OCI-LY7 (cell line): Measurements from ENCODE around the gene SNX13. TPM values are rescaled to one million over a fixed set of nuclear protein-coding genes. Genes with fewer than 3 reads are reported as not detected.

Experiments used
- BruUV-seq: library from RNA; stranded (reverse); fragments of 400-500 nt; replicated peaks from 2 replicates; lab custom pipeline; 2021; lab: Mats Ljungman, UMichigan
- CTCF ChIA-PET: fragments of 300-600 bp; sonication (Branson Sonifier 250); formaldehyde crosslinking; loops from one replicate; lab custom pipeline; 2022; ENCODE audit warnings: antibody characterized with exemption; ENCODE audit not compliant: unreplicated experiment; lab: Charles Lee
- POLR2A ChIA-PET: fragments of 300-600 bp; sonication (Branson Sonifier 250); formaldehyde crosslinking; loops from one replicate; lab custom pipeline; 2022; ENCODE audit warnings: antibody characterized with exemption; lab: Charles Lee
- DNase-seq: peaks from one replicate; pipeline ENCODE4 v3.0.0-alpha.2; 2015; ENCODE audit warnings: low spot score
- H2AFZ ChIP-seq: fragments of 200-600 bp; sonication (generic), shearing (Covaris generic); 2 replicates; pipeline ENCODE4 v1.6.1; 2014; ENCODE audit warnings: mild to moderate bottlenecking, antibody characterized with exemption, low read length, moderate library complexity
- H3K27ac ChIP-seq: fragments of 200-600 bp; sonication (generic); 2 replicates; pipeline ENCODE4 v1.5.1; 2014; ENCODE audit warnings: mixed run types, low read depth, mild to moderate bottlenecking, moderate library complexity, low read length, inconsistent platforms; ENCODE audit not compliant: poor library complexity, severe bottlenecking
- H3K36me3 ChIP-seq: fragments of 200-600 bp; sonication (generic); 2 replicates; pipeline ENCODE4 v1.6.1; 2014; ENCODE audit warnings: mild to moderate bottlenecking, antibody characterized with exemption, low read length, moderate library complexity, mixed read lengths; ENCODE audit not compliant: insufficient read depth
- H3K4me1 ChIP-seq: fragments of 200-600 bp; sonication (generic); 2 replicates; pipeline ENCODE4 v1.5.1; 2014; ENCODE audit warnings: mild to moderate bottlenecking, low read length; ENCODE audit not compliant: insufficient read depth, poor library complexity, severe bottlenecking
- H3K4me2 ChIP-seq: fragments of 200-600 bp; sonication (generic); 2 replicates; pipeline ENCODE4 v1.6.1; 2014; ENCODE audit warnings: mild to moderate bottlenecking, low read length
- H3K4me3 ChIP-seq: fragments of 200-600 bp; sonication (generic); 2 replicates; pipeline ENCODE4 v1.5.1; 2014; ENCODE audit warnings: mild to moderate bottlenecking, low read depth, low read length; ENCODE audit not compliant: poor library complexity, severe bottlenecking
- H3K79me2 ChIP-seq: fragments of 200-600 bp; sonication (generic); 2 replicates; pipeline ENCODE4 v1.6.1; 2016; ENCODE audit warnings: low read depth, mild to moderate bottlenecking, low read length, moderate library complexity, mixed read lengths; ENCODE audit not compliant: insufficient read depth
- H3K9me2 ChIP-seq: fragments of 200-600 bp; sonication (generic); 2 replicates; pipeline ENCODE4 v1.6.1; 2016; ENCODE audit warnings: mild to moderate bottlenecking, low read length, mixed read lengths; ENCODE audit not compliant: insufficient read depth
- H3K9me3 ChIP-seq: fragments of 200-600 bp; sonication (generic); 2 replicates; pipeline ENCODE4 v1.6.1; 2014; ENCODE audit warnings: mild to moderate bottlenecking, mixed run types, low read length, mixed read lengths
- H4K20me1 ChIP-seq: fragments of 200-600 bp; sonication (generic); 2 replicates; pipeline ENCODE4 v1.6.1; 2014; ENCODE audit warnings: mild to moderate bottlenecking, antibody characterized with exemption, low read length, moderate library complexity, mixed read lengths; ENCODE audit not compliant: insufficient read depth
- EZH2phosphoT487 ChIP-seq: fragments of 200-600 bp; sonication (generic); IDR thresholded peaks from 2 replicates; pipeline ENCODE4 v1.6.1; 2018; ENCODE audit warnings: low read depth, borderline replicate concordance, mild to moderate bottlenecking, mixed run types, antibody characterized with exemption, low read length, moderate library complexity, mixed read lengths
- intact Hi-C: fragments of 100-400 bp; cut with micrococcal nuclease; formaldehyde crosslinking; loops from one replicate; pipeline ENCODE4 v1.10.0; 2022; ENCODE audit not compliant: unreplicated experiment
- total RNA-seq, 2 experiments: library from RNA; depleted of rRNA in 1 of 2; stranded (reverse); fragments of >200 nt in 1 of 2; shearing (Covaris generic) in 1 of 2; gene quantifications; 2 replicates each; pipeline ENCODE4 v1.2.3, GENCODE V29; 2014 to 2022
- TF ChIP-seq, protein P1 (sequence below): fragments of 200-600 bp; sonication (generic); conservative IDR thresholded peaks from 2 replicates; pipeline ENCODE4 v1.5.1; 2014; ENCODE audit warnings: mild to moderate bottlenecking, antibody characterized with exemption, low read length, moderate library complexity, mixed read lengths

SNX13 gene
- total RNA-seq, 2 experiments from 2014 or later: 20.0 to 32.6 TPM

DNA sequence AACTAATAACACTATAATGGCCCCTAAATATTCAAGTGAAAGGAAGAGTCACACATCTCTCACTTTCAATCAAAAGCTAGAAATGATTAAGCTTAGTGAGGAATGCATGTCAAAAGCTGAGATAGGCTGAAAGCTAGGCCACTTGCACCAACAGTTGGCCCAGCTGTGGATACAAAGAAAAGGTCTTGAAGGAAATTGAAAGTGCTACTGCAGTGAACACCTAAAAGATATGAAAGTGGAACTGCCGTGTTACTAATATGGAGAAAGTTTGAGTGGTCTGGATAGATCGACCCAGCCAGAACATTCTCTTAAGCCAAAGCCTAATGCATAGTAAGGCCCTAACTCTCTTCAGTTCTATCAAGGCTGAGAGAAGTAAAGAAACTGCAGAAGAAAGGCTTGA lies 12.1 kb upstream of the SNX13 start:
- H2AFZ ChIP-seq: peak overlapping the region; percentile 73; the same call in 1 of the 2 replicates
- H3K9me2 ChIP-seq: no peaks in the 10 kb centered on the region
- ChIA-PET CTCF (no interaction called here), POLR2A (interaction anchor here (0.6 to 2.0 kb wide), 8 partner anchors 15 to 1012 kb away, joined by 3 to 15 read pairs (median 3); no protein-coding TSS in a partner anchor)
- no peak overlapping the region for H3K27ac ChIP-seq
- no TSS peak for BruUV-seq
- intact Hi-C loops: no loop called here
- no peaks in the 10 kb centered on the region for H3K79me2 ChIP-seq
- H3K4me3 ChIP-seq: no peak overlapping the region
- peak; percentile 45 for DNase-seq
- no peaks in the 10 kb centered on the region for H3K36me3 ChIP-seq
- TF ChIP-seq, protein P1, sequence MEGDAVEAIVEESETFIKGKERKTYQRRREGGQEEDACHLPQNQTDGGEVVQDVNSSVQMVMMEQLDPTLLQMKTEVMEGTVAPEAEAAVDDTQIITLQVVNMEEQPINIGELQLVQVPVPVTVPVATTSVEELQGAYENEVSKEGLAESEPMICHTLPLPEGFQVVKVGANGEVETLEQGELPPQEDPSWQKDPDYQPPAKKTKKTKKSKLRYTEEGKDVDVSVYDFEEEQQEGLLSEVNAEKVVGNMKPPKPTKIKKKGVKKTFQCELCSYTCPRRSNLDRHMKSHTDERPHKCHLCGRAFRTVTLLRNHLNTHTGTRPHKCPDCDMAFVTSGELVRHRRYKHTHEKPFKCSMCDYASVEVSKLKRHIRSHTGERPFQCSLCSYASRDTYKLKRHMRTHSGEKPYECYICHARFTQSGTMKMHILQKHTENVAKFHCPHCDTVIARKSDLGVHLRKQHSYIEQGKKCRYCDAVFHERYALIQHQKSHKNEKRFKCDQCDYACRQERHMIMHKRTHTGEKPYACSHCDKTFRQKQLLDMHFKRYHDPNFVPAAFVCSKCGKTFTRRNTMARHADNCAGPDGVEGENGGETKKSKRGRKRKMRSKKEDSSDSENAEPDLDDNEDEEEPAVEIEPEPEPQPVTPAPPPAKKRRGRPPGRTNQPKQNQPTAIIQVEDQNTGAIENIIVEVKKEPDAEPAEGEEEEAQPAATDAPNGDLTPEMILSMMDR: no peak
- no peak for TF ChIP-seq EZH2phosphoT487
- H3K9me3 ChIP-seq: no peaks in the 10 kb centered on the region
- peak overlapping the region; percentile 25 for H3K4me2 ChIP-seq
- H3K4me1 ChIP-seq: peaks cover 10% of the 10 kb centered on the region
- no peaks in the 10 kb centered on the region for H4K20me1 ChIP-seq

DNA sequence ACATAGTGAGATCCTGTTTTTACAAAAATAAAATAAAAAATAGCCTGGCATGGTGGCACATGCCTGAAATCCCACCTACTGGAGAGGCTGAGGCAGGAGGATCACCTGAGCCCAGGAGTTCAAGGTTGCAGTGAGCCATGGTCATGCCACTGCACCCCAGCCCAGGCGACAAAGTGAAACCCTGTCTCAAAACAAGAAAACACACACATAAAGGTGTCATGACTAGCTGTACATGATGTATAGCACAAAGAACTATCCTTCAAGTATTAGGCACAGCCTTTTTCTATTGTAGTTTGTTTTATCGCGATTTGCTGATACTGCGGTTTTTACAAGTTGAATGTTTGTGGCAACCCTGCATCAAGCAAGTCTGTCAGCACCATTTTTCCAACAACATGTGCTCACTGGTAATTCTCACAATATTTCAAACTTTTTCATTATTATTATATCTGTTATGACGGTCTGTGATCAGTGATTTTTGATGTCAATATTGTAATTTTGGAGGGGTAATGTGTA lies 11.5 kb upstream of the SNX13 start:
- H3K9me3 ChIP-seq: no peaks in the 10 kb centered on the region
- H3K9me2 ChIP-seq: no peaks in the 10 kb centered on the region
- TF ChIP-seq, protein P1: no peak
- no peak for TF ChIP-seq EZH2phosphoT487
- H4K20me1 ChIP-seq: no peaks in the 10 kb centered on the region
- no peaks in the 10 kb centered on the region for H3K79me2 ChIP-seq
- no peak overlapping the region for H3K4me3 ChIP-seq
- H3K27ac ChIP-seq: no peak overlapping the region
- ChIA-PET POLR2A (interaction anchor here (0.7 to 2.0 kb wide), 3 partner anchors 14 to 1011 kb away, joined by 3 to 15 read pairs (median 8); no protein-coding TSS in a partner anchor), CTCF (no interaction called here)
- H3K4me1 ChIP-seq: peaks cover 16% of the 10 kb centered on the region
- no TSS peak for BruUV-seq
- H2AFZ ChIP-seq: peak overlapping the region; percentile 73; the same call in 1 of the 2 replicates
- intact Hi-C loops: no loop called here
- DNase-seq: no peak
- no peaks in the 10 kb centered on the region for H3K36me3 ChIP-seq
- peak overlapping the region; percentile 25; the same call in 1 of the 2 replicates for H3K4me2 ChIP-seq
